ENCODE measurements around the gene SLC4A3.

SLC4A3 gene, protein sequence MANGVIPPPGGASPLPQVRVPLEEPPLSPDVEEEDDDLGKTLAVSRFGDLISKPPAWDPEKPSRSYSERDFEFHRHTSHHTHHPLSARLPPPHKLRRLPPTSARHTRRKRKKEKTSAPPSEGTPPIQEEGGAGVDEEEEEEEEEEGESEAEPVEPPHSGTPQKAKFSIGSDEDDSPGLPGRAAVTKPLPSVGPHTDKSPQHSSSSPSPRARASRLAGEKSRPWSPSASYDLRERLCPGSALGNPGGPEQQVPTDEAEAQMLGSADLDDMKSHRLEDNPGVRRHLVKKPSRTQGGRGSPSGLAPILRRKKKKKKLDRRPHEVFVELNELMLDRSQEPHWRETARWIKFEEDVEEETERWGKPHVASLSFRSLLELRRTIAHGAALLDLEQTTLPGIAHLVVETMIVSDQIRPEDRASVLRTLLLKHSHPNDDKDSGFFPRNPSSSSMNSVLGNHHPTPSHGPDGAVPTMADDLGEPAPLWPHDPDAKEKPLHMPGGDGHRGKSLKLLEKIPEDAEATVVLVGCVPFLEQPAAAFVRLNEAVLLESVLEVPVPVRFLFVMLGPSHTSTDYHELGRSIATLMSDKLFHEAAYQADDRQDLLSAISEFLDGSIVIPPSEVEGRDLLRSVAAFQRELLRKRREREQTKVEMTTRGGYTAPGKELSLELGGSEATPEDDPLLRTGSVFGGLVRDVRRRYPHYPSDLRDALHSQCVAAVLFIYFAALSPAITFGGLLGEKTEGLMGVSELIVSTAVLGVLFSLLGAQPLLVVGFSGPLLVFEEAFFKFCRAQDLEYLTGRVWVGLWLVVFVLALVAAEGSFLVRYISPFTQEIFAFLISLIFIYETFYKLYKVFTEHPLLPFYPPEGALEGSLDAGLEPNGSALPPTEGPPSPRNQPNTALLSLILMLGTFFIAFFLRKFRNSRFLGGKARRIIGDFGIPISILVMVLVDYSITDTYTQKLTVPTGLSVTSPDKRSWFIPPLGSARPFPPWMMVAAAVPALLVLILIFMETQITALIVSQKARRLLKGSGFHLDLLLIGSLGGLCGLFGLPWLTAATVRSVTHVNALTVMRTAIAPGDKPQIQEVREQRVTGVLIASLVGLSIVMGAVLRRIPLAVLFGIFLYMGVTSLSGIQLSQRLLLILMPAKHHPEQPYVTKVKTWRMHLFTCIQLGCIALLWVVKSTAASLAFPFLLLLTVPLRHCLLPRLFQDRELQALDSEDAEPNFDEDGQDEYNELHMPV

DNA sequence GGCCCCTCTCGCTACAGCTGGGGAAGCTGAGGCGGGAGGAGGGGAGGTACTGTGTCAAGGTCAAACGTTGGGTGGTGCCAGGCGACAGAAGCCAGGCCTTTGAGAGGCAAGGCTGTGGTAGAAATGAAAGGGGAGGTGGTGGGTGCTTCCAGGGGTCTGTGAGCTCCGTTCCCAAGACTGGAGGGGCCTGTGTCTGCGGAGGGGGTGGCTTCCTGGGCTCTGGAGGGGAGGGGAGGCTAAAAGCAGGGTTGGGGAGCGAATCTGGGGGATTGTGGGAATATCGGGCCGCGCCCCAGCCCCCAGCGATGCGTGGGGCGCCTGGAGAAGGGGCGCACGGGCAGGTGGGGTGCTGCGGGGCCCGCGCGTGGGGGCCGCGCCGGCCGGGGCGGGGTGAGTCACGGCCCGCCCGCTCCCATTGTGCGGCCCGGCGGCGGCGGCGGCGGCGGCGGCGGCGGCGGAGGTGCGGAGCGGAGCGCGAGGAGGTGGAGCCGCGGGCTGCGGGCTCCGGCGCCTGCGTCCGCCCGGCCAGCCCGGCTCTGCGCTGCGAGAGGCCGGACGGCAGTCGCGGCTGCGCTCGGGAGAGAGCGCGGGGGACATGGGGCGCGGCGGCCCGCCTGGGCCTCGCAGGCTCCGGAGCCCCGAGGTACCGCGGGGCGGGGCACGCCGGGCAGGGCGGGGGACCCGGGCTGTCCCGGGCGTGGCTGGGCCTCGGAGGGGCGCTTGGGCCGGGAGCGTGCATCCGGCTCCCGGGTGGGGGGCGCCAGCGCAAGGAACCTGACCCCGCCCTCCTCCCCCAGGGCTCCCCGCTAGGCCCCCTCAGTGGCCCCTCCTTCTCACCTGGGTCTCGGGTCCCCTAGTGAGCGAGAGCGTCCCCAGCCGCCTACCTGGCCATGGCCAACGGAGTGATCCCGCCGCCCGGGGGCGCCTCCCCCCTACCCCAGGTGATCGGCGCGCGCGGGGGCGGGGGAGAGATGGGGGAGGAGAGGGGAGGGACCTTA is at the start of gene SLC4A3:
TSS of gene SLC4A3 (plus strand) at position 528 of the 998 bp plus-strand sequence. CDS start at position 891, 363 bp downstream.
- in situ Hi-C loops (cut with HindIII; ENCODE audit: low sequenced_read_pairs): no loop called here
- DNase-seq (ENCODE audit: low read depth): no peak
- H3K4me3 ChIP-seq (ENCODE audit: low read depth, low read length): peak within 1 kb of the TSS; percentile 60
- TF ChIP-seq, protein P1, sequence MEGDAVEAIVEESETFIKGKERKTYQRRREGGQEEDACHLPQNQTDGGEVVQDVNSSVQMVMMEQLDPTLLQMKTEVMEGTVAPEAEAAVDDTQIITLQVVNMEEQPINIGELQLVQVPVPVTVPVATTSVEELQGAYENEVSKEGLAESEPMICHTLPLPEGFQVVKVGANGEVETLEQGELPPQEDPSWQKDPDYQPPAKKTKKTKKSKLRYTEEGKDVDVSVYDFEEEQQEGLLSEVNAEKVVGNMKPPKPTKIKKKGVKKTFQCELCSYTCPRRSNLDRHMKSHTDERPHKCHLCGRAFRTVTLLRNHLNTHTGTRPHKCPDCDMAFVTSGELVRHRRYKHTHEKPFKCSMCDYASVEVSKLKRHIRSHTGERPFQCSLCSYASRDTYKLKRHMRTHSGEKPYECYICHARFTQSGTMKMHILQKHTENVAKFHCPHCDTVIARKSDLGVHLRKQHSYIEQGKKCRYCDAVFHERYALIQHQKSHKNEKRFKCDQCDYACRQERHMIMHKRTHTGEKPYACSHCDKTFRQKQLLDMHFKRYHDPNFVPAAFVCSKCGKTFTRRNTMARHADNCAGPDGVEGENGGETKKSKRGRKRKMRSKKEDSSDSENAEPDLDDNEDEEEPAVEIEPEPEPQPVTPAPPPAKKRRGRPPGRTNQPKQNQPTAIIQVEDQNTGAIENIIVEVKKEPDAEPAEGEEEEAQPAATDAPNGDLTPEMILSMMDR (IDR thresholded peaks at IDR 0.05; ENCODE audit: low read depth, low read length, missing control alignments): peak; percentile 5

DNA sequence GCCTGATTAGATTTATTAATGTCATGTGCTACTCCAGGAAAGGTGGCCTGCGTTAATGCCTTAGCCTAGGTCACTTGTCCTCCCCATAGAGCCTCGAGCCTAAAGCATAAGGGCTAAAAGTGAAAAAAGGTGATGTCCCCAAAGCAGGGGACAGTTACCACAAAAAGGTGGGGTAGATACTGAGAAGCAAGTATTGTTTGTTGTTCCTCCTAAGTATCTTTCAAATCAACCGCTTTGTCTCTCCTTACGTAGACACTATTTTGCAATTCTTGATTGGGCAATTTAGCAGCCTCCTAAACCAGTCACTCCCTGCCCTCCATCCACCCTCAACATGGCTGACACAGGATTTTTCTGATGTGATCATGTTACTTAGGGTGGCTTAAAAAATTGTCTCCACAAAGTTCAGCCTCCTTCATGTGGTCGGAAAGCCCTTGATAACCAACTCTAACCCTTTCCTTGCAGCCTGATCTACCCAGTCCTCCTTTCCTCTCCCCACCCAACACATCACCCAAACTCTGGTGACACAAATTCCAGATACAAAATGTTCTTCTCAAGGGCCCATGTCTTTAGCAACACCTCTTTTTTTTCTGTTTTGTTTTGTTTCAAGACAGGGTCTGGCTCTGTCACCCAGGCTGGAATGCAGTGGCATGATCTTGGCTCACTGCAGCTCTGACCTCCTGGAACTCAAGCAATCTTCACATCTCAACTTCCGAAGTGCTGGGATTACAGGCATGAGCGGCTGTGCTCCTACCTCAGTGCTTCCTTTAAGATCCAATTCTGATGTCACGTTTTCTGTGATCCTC is 48.4 kb upstream of the SLC4A3 start:
- TF ChIP-seq, protein P1 (IDR thresholded peaks at IDR 0.05; ENCODE audit: low read depth, low read length, missing control alignments): no peak
- no peak for DNase-seq (ENCODE audit: low read depth)
- in situ Hi-C loops (cut with HindIII; ENCODE audit: low sequenced_read_pairs): no loop called here

DNA sequence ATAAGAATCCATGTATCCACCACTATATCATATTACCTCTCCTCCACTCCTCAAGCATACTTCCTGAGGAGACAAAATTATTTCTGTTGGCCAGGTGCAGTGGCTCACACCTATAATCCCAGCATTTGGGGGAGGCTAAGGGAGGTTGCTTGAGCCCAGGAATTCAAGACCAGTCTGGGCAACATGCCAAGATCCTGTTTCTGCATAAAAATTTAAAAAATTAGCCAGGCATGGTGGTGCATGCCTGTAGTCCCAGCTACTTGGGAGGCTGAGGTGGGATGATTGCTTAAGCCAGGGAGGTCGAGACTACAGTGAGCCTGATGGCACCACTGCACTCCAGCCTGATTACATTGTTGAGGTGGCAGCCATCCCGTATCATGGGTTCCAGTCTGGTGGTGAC is 46.1 kb upstream of the SLC4A3 start:
- in situ Hi-C loops (cut with HindIII; ENCODE audit: low sequenced_read_pairs): no loop called here
- TF ChIP-seq, protein P1 (IDR thresholded peaks at IDR 0.05; ENCODE audit: low read depth, low read length, missing control alignments): no peak
- H3K4me3 ChIP-seq (ENCODE audit: low read depth, low read length): no peak overlapping the region
- DNase-seq (ENCODE audit: low read depth): no peak

More for the DNA sequence above, 48.4 kb upstream of the SLC4A3 start:
- no peak overlapping the region for H3K4me3 ChIP-seq (ENCODE audit: low read depth, low read length)

DNA sequence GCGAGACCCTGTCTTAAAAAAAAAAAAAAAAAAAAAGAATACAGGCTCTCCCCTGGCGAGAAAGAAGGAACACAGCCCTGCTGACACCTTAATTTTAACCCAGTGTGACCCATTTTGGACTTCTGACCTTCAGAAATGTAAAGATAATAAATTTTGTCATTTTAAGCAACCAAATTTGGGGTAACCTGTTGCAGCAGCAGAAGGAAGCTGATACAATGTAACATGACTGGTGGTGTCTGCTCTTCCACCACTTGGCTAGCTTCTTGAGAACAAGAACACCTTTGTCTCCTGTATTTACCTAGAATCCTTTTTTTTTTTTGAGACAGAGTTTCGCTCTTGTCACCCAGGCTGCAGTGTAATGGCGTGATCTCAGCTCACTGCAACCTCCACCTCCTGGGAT is 36.3 kb upstream of the SLC4A3 start:
- no peak overlapping the region for H3K4me3 ChIP-seq (ENCODE audit: low read depth, low read length)
- in situ Hi-C loops (cut with HindIII; ENCODE audit: low sequenced_read_pairs): no loop called here
- TF ChIP-seq, protein P1 (IDR thresholded peaks at IDR 0.05; ENCODE audit: low read depth, low read length, missing control alignments): no peak
- no peak for DNase-seq (ENCODE audit: low read depth)

DNA sequence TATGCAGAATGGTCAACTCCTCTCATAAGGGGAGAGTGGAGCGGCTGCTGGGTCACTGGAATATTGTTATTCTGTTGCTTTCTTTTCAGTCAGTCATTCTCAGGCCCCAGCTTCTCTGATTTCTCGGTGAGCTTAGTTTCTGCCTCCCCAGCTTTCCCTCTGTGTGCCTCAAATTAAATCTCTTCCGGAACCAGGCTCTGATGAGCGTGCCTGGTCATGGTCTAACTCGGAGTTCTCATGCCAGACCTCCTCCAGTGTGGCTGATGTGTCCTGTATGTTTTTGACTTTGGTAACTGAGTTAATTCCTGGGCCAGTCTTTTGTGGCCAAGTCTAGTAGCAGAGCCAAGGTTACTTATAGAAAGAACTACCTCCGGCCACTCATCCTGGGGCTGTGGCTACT is 34.7 kb upstream of the SLC4A3 start:
- in situ Hi-C loops (cut with HindIII; ENCODE audit: low sequenced_read_pairs): no loop called here
- no peak overlapping the region for H3K4me3 ChIP-seq (ENCODE audit: low read depth, low read length)
- no peak for DNase-seq (ENCODE audit: low read depth)
- TF ChIP-seq, protein P1 (IDR thresholded peaks at IDR 0.05; ENCODE audit: low read depth, low read length, missing control alignments): no peak

Measured in astrocyte of the cerebellum (primary cell).